Activated T-cell treated with anti-CD3 and anti-CD28 coated beads, Interleukin-2, amount 50 U/mL, for 4 hours (primary cell): ENCODE measurements around the gene TECPR1. TPM values are rescaled to one million over a fixed set of nuclear protein-coding genes. Genes with fewer than 3 reads are reported as not detected.

Experiments
- ATAC-seq, 2 donors: fragments of 200-7000 bp; cut with Tn5 transposase; one replicate each; pipeline ENCODE4 v1.10.0; 2021
- DNase-seq: peaks from one replicate; pipeline ENCODE4 v3.0.0-alpha.2; 2020
- H3K27me3 Mint-ChIP-seq: one replicate; pipeline ENCODE4 v1.8.0; 2021; ENCODE audit warnings: low read depth, mixed read lengths
- H3K36me3 Mint-ChIP-seq: one replicate; pipeline ENCODE4 v1.8.0; 2022; ENCODE audit warnings: mixed read lengths; ENCODE audit not compliant: insufficient read depth
- H3K4me1 Mint-ChIP-seq: one replicate; pipeline ENCODE4 v1.8.0; 2021; ENCODE audit warnings: low read depth, mixed read lengths
- H3K4me3 Mint-ChIP-seq: one replicate; pipeline ENCODE4 v1.8.0; 2021; ENCODE audit warnings: mild to moderate bottlenecking, moderate library complexity, mixed read lengths
- H3K9me3 Mint-ChIP-seq: one replicate; pipeline ENCODE4 v1.8.0; 2021; ENCODE audit warnings: mixed read lengths
- total RNA-seq, 3 donors: library from RNA; stranded (reverse); gene quantifications; one replicate each; pipeline ENCODE4 v1.2.1, GENCODE V29; 2021

TECPR1 gene
- total RNA-seq, 3 donors from 2014 or later: 35.1 to 42.8 (median 36.1) TPM

DNA sequence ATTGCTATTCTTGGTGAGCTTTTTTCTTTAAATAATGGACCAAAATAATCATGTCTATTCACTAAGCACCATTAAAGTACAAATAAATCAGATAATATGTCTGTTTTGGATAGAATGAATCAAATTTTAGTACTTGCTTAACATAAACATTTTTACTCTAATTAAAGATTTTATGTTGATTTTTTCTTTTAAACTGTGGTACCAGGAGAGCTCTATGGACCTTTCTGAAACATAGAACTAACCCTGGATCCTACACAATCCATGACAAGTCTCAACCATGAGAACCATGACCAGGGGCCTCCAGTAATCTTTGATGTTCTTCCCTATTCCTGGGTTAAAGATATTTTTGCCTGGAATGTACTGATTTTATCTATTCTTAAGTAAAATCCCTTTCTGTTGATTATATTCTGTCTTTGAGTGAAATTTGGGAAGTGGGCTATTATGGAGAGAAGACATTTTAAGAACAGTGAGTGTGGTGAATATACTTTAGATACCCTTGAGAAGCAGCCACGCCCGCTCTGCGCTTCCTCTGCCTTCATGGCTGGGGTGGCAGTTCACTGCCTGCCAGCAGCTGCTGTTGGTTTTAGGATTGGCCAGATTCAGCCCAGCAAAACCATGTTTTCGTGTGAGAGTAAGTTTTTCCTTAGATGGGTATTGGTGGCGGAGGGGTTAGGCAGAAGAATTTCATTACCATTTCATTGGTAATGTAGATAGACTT lies 83.0 kb downstream of the TECPR1 start:
- no peak for DNase-seq
- no peak for ATAC-seq
- Mint-ChIP-seq H3K36me3 (peaks cover 8% of the 10 kb centered on the region), H3K4me1 (peaks cover 9% of the 10 kb centered on the region), H3K4me3 (no peak overlapping the region), H3K9me3 (no peaks in the 10 kb centered on the region), H3K27me3 (no peaks in the 10 kb centered on the region)

DNA sequence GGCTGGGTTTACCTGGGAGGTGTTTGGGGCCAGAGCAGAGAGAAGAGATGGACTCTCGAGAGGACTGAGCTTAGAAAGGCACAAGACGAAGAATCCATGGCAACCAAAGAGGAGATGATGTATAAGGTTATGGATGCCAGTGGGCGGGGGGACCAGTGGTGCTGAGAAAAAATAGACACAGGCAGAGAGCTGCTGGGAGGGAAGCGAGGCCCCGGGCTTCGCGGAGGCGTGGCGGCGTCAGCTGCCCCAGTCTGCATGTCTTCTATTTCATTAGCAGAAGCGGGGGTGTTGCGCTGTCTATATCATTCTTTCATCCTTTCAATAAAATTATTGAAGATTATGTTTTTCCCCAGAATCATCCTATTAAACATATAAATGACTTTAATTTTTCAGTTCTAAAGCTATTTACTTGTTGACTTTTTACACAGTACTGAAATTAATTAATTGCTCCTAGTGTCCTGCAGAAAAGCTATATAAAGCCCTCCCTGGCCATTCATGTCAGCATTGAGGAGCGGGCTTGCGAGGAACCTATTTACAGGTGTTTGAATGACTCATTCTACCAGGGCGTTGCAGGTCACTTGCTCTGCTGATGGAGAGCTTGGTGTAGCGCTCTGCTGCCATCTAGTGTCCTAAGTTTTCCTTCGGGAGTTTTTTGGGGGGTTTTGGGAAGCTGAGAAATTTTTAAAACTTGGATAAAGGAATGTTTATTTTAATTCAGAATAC lies 83.7 kb downstream of the TECPR1 start:
- H3K36me3 Mint-ChIP-seq: peaks cover 8% of the 10 kb centered on the region
- no peaks in the 10 kb centered on the region for H3K27me3 Mint-ChIP-seq
- DNase-seq: peak; percentile 59
- no peak overlapping the region for H3K4me3 Mint-ChIP-seq
- peak; percentile 80 to 82 for ATAC-seq
- peaks cover 9% of the 10 kb centered on the region for H3K4me1 Mint-ChIP-seq
- no peaks in the 10 kb centered on the region for H3K9me3 Mint-ChIP-seq

DNA sequence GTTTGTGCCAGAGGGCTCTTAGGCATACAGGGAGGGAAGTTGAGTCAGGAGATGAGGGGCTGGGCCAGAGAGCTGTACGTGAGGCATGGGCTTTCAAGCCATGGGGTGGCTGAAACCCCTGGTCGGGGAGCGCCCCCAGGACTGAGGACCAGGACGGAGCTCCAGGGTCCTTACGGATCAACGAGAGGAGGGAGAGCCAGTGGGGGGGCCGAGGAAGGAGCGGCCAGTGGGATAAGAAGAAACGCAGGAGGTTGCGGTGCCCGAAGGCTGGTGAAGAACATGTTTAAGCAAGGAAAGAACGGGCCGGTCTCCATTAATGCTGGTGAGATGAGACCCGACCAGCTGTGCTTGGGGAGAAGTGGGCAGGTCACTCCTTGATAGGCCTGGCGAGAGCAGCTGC lies 84.4 kb downstream of the TECPR1 start:
- peaks cover 9% of the 10 kb centered on the region for H3K4me1 Mint-ChIP-seq
- ATAC-seq: no peak
- no peaks in the 10 kb centered on the region for H3K9me3 Mint-ChIP-seq
- H3K36me3 Mint-ChIP-seq: peaks cover 6% of the 10 kb centered on the region
- H3K27me3 Mint-ChIP-seq: no peaks in the 10 kb centered on the region
- H3K4me3 Mint-ChIP-seq: no peak overlapping the region
- DNase-seq: no peak

DNA sequence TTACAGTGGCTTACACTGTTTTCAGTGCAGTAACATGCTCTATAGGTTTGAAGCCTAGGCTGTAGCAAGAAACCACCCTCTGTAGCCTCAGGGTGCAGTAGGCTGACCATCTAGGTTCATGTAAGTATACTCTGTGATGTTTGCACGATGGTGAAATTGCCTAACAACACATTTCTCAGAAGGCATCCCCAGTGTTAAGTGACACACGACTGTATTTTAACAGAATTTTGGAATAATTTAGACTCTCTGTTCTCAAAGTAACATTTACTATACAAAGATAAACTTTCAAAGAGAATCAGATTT lies 85.4 kb downstream of the TECPR1 start:
- Mint-ChIP-seq H3K4me3 (no peak overlapping the region), H3K9me3 (no peaks in the 10 kb centered on the region), H3K27me3 (no peaks in the 10 kb centered on the region), H3K36me3 (no peaks in the 10 kb centered on the region), H3K4me1 (peaks cover 9% of the 10 kb centered on the region)
- no peak for ATAC-seq
- DNase-seq: no peak

DNA sequence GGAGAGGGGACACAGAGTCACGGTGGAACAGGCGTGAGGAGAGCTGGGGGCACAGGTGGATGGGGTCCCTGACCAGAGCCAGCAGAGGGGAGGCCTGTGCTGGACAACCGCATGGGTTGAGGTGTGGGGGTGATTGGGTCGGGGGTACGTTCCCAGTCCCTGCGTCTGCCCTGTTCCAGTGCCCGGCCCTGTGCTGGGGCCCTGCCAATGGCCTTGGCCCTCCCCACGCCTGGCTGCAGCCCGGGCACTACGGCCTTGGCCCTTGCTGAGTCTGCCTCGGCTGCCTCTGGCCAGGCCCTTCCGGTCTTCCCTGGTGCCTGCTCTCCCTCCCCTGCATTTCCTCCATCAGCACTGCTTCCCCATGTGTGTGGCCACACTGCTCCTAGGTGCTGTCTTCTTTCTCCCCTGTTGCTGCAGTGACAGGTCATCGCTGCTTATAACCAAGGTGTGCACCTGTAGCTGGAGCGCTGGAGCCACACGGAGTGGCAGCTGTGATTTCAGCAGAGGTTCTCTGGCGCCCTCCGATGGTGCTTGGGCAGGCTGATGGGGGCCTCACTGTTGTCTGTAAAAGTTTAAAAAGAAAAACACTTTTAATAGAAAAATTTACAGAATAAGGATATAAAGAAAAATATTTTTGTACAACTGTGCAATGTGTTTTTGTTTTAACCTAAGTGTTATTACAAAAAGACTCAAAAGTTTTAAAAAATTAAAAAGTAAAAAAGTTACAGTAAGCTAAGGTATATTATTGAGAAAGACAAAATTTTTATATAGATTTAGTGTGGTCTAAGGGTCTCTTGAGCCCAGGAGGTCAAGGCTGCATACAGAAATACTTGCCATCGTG lies 86.0 kb downstream of the TECPR1 start:
- no peaks in the 10 kb centered on the region for H3K36me3 Mint-ChIP-seq
- no peak overlapping the region for H3K4me3 Mint-ChIP-seq
- H3K27me3 Mint-ChIP-seq: no peaks in the 10 kb centered on the region
- H3K4me1 Mint-ChIP-seq: peaks cover 9% of the 10 kb centered on the region
- DNase-seq (peak; percentile 47), ATAC-seq (peak in 1 of 2 donors; percentile 57)
- no peaks in the 10 kb centered on the region for H3K9me3 Mint-ChIP-seq

Other genes starting within 250 kb of the TECPR1 start
- gene LMTK2, start 145.4 kb downstream of the TECPR1 start, total RNA-seq: 10 to 100 TPM; 18.5 to 23.2 (median 18.6) TPM
- under 1 TPM in 2 of 3 donors, not detected in 1; 0.52 to 0.69 TPM for gene BHLHA15, start 40.8 kb downstream of the TECPR1 start, total RNA-seq
- 10 to 100 TPM; 46.4 to 58.1 (median 51.1) TPM for gene BRI3, start 29.5 kb upstream of the TECPR1 start, total RNA-seq
- gene BAIAP2L1, start 148.9 kb upstream of the TECPR1 start, total RNA-seq: 1 to 10 TPM in 1 of 3 donors, under 1 TPM in 2; 0.34 to 1.2 (median 0.56) TPM